HG03103 (cell line): ENCODE measurements around the gene DACT3.

ENCODE experiments used
- ATAC-seq: cut with Tn5 transposase; IDR thresholded peaks from one replicate; pipeline ENCODE4 v1.9.1; 2021; ENCODE audit warnings: low read depth; ENCODE audit not compliant: unreplicated experiment

DACT3 gene, protein sequence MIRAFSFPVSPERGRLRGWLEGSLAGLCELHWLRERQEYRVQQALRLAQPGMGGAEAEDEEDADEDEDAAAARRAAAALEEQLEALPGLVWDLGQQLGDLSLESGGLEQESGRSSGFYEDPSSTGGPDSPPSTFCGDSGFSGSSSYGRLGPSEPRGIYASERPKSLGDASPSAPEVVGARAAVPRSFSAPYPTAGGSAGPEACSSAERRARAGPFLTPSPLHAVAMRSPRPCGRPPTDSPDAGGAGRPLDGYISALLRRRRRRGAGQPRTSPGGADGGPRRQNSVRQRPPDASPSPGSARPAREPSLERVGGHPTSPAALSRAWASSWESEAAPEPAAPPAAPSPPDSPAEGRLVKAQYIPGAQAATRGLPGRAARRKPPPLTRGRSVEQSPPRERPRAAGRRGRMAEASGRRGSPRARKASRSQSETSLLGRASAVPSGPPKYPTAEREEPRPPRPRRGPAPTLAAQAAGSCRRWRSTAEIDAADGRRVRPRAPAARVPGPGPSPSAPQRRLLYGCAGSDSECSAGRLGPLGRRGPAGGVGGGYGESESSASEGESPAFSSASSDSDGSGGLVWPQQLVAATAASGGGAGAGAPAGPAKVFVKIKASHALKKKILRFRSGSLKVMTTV

GRCh38 chr19:46661020-46661731, at the start of gene DACT3:
Gene DACT3, minus strand, starts transcription at chr19:46661182. Its CDS starts 118 bp downstream, at chr19:46661064.
- ATAC-seq: peak; percentile 89

- no peak for ATAC-seq
These were observed 49.7 kb upstream of the DACT3 start for GRCh38 chr19:46710687-46711086.

GRCh38 chr19:46704379-46705076, 43.5 kb upstream of the DACT3 start:
- ATAC-seq: no peak

GRCh38 chr19:46700704-46701103, 39.7 kb upstream of the DACT3 start:
- no peak for ATAC-seq

GRCh38 chr19:46698395-46699321, 37.7 kb upstream of the DACT3 start:
- ATAC-seq: no peak

GRCh38 chr19:46697204-46697960, 36.4 kb upstream of the DACT3 start:
- ATAC-seq: no peak

- ATAC-seq: no peak
These were observed 35.9 kb upstream of the DACT3 start for GRCh38 chr19:46696866-46697203.

- no peak for ATAC-seq
These were observed 35.1 kb upstream of the DACT3 start for GRCh38 chr19:46696052-46696451.

DNA sequence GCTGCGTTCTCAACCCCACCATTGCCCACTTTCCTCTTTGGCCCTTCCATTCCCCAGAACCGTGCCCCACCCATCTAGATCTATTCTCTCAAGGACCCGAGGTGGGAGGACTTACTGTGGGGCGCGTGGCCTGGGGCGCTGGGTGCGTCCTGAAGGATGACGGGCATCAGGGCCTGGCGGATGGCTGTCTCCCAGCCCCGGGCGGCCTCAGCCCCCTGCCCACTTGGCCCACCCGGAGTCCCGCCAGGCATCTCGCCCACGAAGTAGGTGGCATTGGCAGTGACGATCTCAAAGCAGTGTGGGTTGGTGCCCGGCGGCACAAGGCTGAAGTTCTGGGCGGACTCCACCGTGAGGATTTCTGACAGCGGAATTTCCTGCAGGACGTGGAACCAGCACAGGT, 32.8 kb upstream of the DACT3 start:
- ATAC-seq: no peak

- ATAC-seq: no peak
These were observed 32.1 kb upstream of the DACT3 start for GRCh38 chr19:46692918-46693722.

DNA sequence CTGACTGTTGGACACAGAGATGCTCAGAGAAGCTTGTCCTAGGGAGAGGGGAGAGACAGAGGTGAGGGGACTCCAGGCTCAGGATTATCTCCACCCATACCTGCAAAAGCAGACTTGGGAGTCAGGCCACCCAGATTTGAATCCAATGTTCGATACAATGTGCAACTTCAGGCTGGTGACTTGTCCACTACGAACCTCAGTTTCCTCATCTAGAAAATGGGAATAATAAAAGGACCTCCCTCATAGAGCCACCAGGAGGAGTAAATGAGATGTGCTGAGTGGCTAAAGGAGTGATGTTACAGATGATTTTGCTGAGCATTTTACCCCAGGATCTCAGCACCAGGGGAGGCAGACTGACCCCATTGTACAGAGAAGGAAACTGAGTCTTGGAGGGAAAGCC, 31.0 kb upstream of the DACT3 start:
- no peak for ATAC-seq

GRCh38 chr19:46691104-46691503, 30.1 kb upstream of the DACT3 start:
- ATAC-seq: no peak

DNA sequence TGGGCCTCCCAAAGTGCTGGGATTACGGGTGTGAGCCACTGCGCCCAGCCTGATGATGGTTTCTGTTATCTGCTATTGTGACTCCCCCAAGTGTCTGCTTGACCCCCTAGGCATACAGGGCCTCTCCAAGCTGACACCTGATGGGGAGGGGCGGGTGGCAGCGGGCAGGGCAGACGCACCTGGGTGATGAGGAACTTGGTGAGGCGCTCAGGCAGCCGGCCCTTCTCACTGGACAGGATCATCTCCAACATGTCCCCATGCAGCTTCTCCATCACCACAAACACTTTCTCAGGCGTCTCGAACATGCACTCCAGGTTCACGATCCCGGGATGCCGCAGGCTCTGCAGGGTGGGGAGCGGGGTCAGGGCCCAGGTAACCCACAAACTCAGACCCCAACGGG, 28.4 kb upstream of the DACT3 start:
- no peak for ATAC-seq

DNA sequence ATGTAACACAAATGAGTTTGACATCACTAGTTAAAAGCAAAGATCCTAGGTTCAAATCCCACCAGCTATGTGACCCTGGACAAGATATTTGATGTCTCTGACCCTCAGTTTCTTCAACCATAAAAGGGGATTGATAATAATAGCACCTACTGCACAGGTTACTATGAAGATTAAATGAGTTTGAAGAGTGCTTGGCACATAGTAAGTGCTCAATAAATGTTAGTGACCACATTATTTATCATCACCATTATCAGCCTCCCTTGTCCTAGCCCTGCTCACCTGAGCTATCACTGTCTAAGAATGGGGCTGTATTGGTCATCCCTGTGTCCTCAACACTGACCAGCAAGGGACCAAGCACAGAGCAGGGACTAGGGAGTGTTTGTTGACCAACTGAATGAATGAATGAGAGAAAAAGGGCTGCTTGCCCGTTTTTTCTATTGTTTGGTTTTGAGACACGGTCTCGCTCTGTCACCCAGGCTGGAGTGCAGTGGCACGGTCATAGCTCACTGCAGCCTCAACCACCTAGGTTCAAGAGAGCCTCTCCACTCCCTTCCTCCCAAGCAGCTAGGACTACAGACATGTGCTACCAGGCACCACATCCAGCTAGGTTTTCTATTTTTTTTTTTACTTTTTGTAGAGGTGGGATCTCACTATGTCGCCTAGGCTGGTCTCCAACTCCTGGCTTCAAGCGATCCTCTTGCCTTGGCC, 26.6 kb upstream of the DACT3 start:
- no peak for ATAC-seq

DNA sequence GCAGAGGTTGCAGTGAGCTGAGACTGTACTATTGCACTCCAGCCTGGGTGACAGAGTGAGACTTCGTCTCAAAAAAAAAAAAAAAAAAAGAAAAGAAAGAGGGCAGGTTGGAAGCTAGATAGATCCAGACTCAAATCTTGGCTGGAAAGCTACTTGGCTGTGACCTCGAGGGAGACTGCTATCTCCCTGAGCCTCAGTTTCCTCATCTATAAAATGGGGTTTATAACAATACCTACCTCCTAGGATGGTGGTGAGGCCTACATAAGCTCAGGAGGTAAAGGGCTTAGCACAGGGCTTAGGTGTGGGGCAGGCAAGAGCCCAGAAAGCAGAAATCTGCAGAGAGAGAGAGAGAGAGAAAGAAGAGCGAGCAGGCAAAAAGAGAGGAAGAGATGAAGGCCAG, 24.2 kb upstream of the DACT3 start:
- ATAC-seq: no peak

DNA sequence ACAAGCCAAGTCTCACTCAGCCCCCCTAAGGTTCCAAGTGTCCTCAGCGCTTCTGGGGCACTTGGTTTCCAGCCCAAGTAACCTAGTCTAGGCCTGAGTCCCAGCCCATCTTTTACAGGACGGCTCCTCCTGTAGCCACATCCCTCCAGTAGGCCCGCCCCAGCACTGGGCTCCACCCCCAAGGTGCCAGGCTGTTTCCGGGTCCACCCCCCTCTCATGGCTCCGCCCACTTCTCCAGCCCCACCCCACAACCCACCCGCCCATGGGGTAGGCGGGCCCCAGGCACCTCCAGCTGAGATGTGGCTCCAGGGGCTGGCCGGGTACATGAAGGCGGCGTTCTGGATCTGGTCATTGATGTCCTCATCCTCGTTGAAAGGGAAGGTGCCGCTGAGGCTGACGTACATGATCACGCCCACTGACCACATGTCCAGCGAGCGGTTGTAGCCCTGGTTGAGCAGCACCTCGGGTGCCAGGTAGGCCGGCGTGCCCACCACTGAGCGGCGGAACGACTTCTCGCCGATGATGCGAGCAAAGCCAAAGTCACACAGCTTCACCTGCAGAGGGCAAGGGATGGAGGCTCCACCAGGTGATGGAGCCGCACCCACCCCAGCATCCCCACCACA, 17.2 kb upstream of the DACT3 start:
- no peak for ATAC-seq

DNA sequence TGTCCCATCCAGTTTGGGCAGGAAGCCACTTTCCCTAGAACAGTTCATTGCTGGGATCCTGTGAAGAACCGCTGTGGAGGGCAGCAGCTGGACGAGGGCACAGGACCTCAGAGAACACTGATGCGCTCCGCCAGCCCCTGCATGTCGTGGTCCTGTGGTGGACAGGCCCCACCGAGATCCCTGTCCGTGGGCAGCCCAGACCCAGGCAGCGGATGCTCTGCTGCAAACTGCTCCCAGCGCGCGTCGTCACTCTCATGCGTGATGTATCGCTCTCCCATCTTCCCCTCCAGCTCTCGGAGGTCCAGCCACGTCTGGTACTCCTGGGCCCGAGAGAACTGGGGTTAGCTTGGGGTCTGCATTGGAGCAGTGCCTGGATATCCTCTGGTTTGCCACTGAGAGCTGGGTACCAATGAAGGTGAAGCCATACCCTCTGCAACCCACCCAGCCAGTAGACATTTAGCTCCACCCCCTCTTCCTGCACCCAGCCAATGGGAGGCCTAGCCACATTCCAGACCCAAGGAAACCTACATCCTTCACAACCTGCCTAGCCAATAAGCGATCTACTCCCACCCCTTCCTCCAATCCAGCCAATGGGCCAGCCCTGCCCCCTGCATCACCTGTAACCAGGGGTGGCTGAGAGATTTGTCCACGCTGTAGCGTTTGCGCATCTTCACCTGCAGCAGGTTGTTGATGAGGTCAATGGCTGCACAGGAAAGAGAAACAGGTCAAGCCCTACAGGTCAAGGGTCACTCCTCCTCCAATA, 13.6 kb upstream of the DACT3 start:
- no peak for ATAC-seq
